Muscle layer of colon (tissue), 2 donors: ENCODE measurements around the gene TPD52L1.

Experiments
- H3K27ac ChIP-seq: one replicate; pipeline ENCODE4 v1.7.0; 2013; ENCODE audit warnings: low read depth, mild to moderate bottlenecking, low read length, moderate library complexity
- H3K27me3 ChIP-seq, 2 donors: one replicate each; pipeline ENCODE4 v1.7.0; 2013; ENCODE audit warnings: low read length in 2 of 2, mild to moderate bottlenecking in 2 of 2; ENCODE audit not compliant: insufficient read depth in 2 of 2, control insufficient read depth in 1 of 2
- H3K36me3 ChIP-seq: one replicate; pipeline ENCODE4 v1.7.0; 2013; ENCODE audit warnings: mild to moderate bottlenecking, low read length; ENCODE audit not compliant: insufficient read depth
- H3K4me1 ChIP-seq: one replicate; pipeline ENCODE4 v1.7.0; 2013; ENCODE audit warnings: mild to moderate bottlenecking, low read length; ENCODE audit not compliant: insufficient read depth
- H3K4me3 ChIP-seq, 2 donors: one replicate each; pipeline ENCODE4 v1.7.0; 2013; ENCODE audit warnings: low read length in 2 of 2, low read depth in 1 of 2, mild to moderate bottlenecking in 1 of 2, moderate library complexity in 1 of 2
- H3K9ac ChIP-seq: one replicate; pipeline ENCODE4 v1.7.0; 2013; ENCODE audit warnings: low read length
- H3K9me3 ChIP-seq: one replicate; pipeline ENCODE4 v1.7.0; 2013; ENCODE audit warnings: mild to moderate bottlenecking, low read length
- donor health status: abdominal sarcoma.
- donor health status: Adenocarcinoma of cecum.

Gene TPD52L1

GRCh38 chr6:125215252-125215819, 61.8 kb downstream of the TPD52L1 start:
- no peaks in the 10 kb centered on the region for H3K36me3 ChIP-seq

GRCh38 chr6:125216015-125216414, 62.4 kb downstream of the TPD52L1 start:
- Histone ChIP-seq H3K27ac (no peak overlapping the region), H3K9me3 (no peaks in the 10 kb centered on the region), H3K27me3 (no peaks in the 10 kb centered on the region), H3K36me3 (no peaks in the 10 kb centered on the region), H3K9ac (no peak overlapping the region), H3K4me1 (peaks cover 7% of the 10 kb centered on the region), H3K4me3 (no peak overlapping the region)

More at GRCh38 chr6:125215252-125215819, 61.8 kb downstream of the TPD52L1 start:
- no peak overlapping the region for H3K4me3 ChIP-seq
- H3K27ac ChIP-seq = no peak overlapping the region
- H3K9me3 ChIP-seq = no peaks in the 10 kb centered on the region
- H3K4me1 ChIP-seq = peaks cover under 1% of the 10 kb centered on the region
- no peak overlapping the region for H3K9ac ChIP-seq
- no peaks in the 10 kb centered on the region for H3K27me3 ChIP-seq

- Histone ChIP-seq H3K9me3 (no peaks in the 10 kb centered on the region), H3K4me3 (no peak overlapping the region), H3K4me1 (peaks cover 17% of the 10 kb centered on the region), H3K9ac (no peak overlapping the region), H3K27me3 (no peaks in the 10 kb centered on the region), H3K27ac (no peak overlapping the region), H3K36me3 (no peaks in the 10 kb centered on the region)
Observed at GRCh38 chr6:125217369-125217768, 63.8 kb downstream of the TPD52L1 start.

- H3K4me3 ChIP-seq = no peak overlapping the region
- H3K36me3 ChIP-seq = no peaks in the 10 kb centered on the region
- peaks cover 23% of the 10 kb centered on the region for H3K4me1 ChIP-seq
Observed at GRCh38 chr6:125217992-125218391, 64.4 kb downstream of the TPD52L1 start.

GRCh38 chr6:125219361-125219895, 65.9 kb downstream of the TPD52L1 start:
- peaks cover 32% of the 10 kb centered on the region for H3K4me1 ChIP-seq
- no peak overlapping the region for H3K4me3 ChIP-seq
- H3K9me3 ChIP-seq = no peaks in the 10 kb centered on the region
- H3K27ac ChIP-seq = no peak overlapping the region
- no peaks in the 10 kb centered on the region for H3K36me3 ChIP-seq
- H3K27me3 ChIP-seq = no peaks in the 10 kb centered on the region
- H3K9ac ChIP-seq = no peak overlapping the region

More at GRCh38 chr6:125217992-125218391, 64.4 kb downstream of the TPD52L1 start:
- H3K9ac ChIP-seq = no peak overlapping the region
- no peaks in the 10 kb centered on the region for H3K27me3 ChIP-seq
- H3K9me3 ChIP-seq = no peaks in the 10 kb centered on the region
- no peak overlapping the region for H3K27ac ChIP-seq

- Histone ChIP-seq H3K27ac (peak overlapping the region; percentile 53), H3K27me3 (no peaks in the 10 kb centered on the region), H3K9ac (peak overlapping the region; percentile 25), H3K4me3 (no peak overlapping the region), H3K4me1 (peaks cover 33% of the 10 kb centered on the region), H3K9me3 (no peaks in the 10 kb centered on the region), H3K36me3 (no peaks in the 10 kb centered on the region)
Observed at GRCh38 chr6:125220712-125221111, 67.1 kb downstream of the TPD52L1 start.

- Histone ChIP-seq H3K9me3 (no peaks in the 10 kb centered on the region), H3K27me3 (no peaks in the 10 kb centered on the region), H3K36me3 (no peaks in the 10 kb centered on the region), H3K27ac (peak overlapping the region; percentile 41), H3K4me3 (no peak overlapping the region), H3K9ac (no peak overlapping the region), H3K4me1 (peaks cover 33% of the 10 kb centered on the region)
Observed at GRCh38 chr6:125222531-125223455, 69.2 kb downstream of the TPD52L1 start.

GRCh38 chr6:125224231-125224861, 70.8 kb downstream of the TPD52L1 start:
- Histone ChIP-seq H3K4me3 (no peak overlapping the region), H3K9ac (no peak overlapping the region), H3K27me3 (no peaks in the 10 kb centered on the region), H3K36me3 (no peaks in the 10 kb centered on the region), H3K27ac (no peak overlapping the region), H3K4me1 (peaks cover 33% of the 10 kb centered on the region), H3K9me3 (no peaks in the 10 kb centered on the region)

GRCh38 chr6:125227244-125227643, 73.7 kb downstream of the TPD52L1 start:
- no peak overlapping the region for H3K9ac ChIP-seq

GRCh38 chr6:125228981-125229479, 75.5 kb downstream of the TPD52L1 start:
- no peaks in the 10 kb centered on the region for H3K9me3 ChIP-seq
- peaks cover 36% of the 10 kb centered on the region for H3K4me1 ChIP-seq
- H3K4me3 ChIP-seq = peak overlapping the region in 1 of 2 donors; percentile 35
- no peak overlapping the region for H3K9ac ChIP-seq
- H3K27ac ChIP-seq = peak overlapping the region; percentile 36
- no peaks in the 10 kb centered on the region for H3K27me3 ChIP-seq
- no peaks in the 10 kb centered on the region for H3K36me3 ChIP-seq

More at GRCh38 chr6:125227244-125227643, 73.7 kb downstream of the TPD52L1 start:
- Histone ChIP-seq H3K4me3 (no peak overlapping the region), H3K4me1 (peaks cover 31% of the 10 kb centered on the region), H3K27ac (no peak overlapping the region), H3K36me3 (no peaks in the 10 kb centered on the region), H3K9me3 (no peaks in the 10 kb centered on the region), H3K27me3 (no peaks in the 10 kb centered on the region)

- peak overlapping the region; percentile 48 for H3K27ac ChIP-seq
- no peak overlapping the region for H3K9ac ChIP-seq
- H3K27me3 ChIP-seq = no peaks in the 10 kb centered on the region
Observed at GRCh38 chr6:125230674-125231073, 77.1 kb downstream of the TPD52L1 start.

More at GRCh38 chr6:125230674-125231073, 77.1 kb downstream of the TPD52L1 start:
- Histone ChIP-seq H3K4me3 (no peak overlapping the region), H3K36me3 (no peaks in the 10 kb centered on the region), H3K4me1 (peaks cover 35% of the 10 kb centered on the region), H3K9me3 (no peaks in the 10 kb centered on the region)
